HL-60 (cell line): ENCODE data around the gene TESK2.

Source experiments
- DNase-seq, 2 experiments: peaks; one replicate each; pipeline ENCODE4 v3.0.0-alpha.2; 2010 to 2020; ENCODE audit warnings: low read depth in 1 of 2, low spot score in 1 of 2
- H3K27ac ChIP-seq: fragments of 250-450 bp; sonication (Bioruptor Pico); replicated peaks from 2 replicates; pipeline ENCODE4 v1.5.1; 2020; ENCODE audit warnings: mild to moderate bottlenecking, moderate library complexity
- H3K27me3 ChIP-seq: fragments of 250-450 bp; sonication (Bioruptor Pico); 2 replicates; pipeline ENCODE4 v1.5.1; 2021; ENCODE audit warnings: mild to moderate bottlenecking, moderate library complexity; ENCODE audit not compliant: insufficient read depth, poor library complexity, severe bottlenecking
- H3K4me3 ChIP-seq: replicated peaks from 2 replicates; pipeline ENCODE4 v1.5.1; 2011; ENCODE audit warnings: mild to moderate bottlenecking, control low read depth, low read length; ENCODE audit not compliant: insufficient read depth
- GABPA ChIP-seq: IDR thresholded peaks from 2 replicates; pipeline ENCODE4 v1.6.1; 2012; ENCODE audit warnings: low read depth
- POLR2AphosphoS5 ChIP-seq: IDR thresholded peaks from 2 replicates; pipeline ENCODE4 v1.6.1; 2012; ENCODE audit warnings: low read depth
- SPI1 ChIP-seq: IDR thresholded peaks from 2 replicates; pipeline ENCODE4 v1.6.1; 2012; ENCODE audit warnings: low read depth, mild to moderate bottlenecking, borderline replicate concordance
- TF ChIP-seq, protein P1 (sequence below): IDR thresholded peaks from 2 replicates; pipeline ENCODE4 v1.6.1; 2012; ENCODE audit warnings: low read depth; ENCODE audit not compliant: insufficient replicate concordance
- TF ChIP-seq, protein P2 (sequence below): IDR thresholded peaks from one replicate; pipeline ENCODE4 v1.5.1; 2011; ENCODE audit warnings: low read length, control low read depth, inconsistent platforms; ENCODE audit not compliant: insufficient read depth

The TESK2 gene

DNA sequence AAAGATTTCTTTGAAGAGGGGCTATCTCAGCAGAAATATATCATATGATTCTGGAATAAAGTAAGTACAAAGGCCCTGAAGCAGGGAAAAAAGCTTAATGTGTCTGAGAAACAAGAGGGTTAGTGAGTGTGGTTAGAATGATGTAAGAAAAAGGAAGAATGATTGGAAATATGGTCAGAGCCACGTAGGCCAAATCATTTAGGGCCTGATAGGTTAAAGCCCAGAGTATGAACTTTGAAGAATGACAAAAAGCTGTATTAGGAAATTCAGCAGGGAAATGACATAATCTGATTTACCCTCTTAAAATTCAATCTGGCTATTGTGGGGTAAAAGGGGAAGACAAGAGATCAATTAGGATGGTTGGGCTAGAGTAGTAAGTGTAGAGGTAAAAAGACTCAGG is 81.7 kb downstream of the TESK2 start:
- no peak overlapping the region for H3K4me3 ChIP-seq
- DNase-seq, result peak; percentile 10 to 64
- TF ChIP-seq GABPA, result no peak
- TF ChIP-seq POLR2AphosphoS5, result no peak
- no peak for TF ChIP-seq SPI1
- TF ChIP-seq, protein P1, sequence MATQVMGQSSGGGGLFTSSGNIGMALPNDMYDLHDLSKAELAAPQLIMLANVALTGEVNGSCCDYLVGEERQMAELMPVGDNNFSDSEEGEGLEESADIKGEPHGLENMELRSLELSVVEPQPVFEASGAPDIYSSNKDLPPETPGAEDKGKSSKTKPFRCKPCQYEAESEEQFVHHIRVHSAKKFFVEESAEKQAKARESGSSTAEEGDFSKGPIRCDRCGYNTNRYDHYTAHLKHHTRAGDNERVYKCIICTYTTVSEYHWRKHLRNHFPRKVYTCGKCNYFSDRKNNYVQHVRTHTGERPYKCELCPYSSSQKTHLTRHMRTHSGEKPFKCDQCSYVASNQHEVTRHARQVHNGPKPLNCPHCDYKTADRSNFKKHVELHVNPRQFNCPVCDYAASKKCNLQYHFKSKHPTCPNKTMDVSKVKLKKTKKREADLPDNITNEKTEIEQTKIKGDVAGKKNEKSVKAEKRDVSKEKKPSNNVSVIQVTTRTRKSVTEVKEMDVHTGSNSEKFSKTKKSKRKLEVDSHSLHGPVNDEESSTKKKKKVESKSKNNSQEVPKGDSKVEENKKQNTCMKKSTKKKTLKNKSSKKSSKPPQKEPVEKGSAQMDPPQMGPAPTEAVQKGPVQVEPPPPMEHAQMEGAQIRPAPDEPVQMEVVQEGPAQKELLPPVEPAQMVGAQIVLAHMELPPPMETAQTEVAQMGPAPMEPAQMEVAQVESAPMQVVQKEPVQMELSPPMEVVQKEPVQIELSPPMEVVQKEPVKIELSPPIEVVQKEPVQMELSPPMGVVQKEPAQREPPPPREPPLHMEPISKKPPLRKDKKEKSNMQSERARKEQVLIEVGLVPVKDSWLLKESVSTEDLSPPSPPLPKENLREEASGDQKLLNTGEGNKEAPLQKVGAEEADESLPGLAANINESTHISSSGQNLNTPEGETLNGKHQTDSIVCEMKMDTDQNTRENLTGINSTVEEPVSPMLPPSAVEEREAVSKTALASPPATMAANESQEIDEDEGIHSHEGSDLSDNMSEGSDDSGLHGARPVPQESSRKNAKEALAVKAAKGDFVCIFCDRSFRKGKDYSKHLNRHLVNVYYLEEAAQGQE, result no peak
- TF ChIP-seq, protein P2, sequence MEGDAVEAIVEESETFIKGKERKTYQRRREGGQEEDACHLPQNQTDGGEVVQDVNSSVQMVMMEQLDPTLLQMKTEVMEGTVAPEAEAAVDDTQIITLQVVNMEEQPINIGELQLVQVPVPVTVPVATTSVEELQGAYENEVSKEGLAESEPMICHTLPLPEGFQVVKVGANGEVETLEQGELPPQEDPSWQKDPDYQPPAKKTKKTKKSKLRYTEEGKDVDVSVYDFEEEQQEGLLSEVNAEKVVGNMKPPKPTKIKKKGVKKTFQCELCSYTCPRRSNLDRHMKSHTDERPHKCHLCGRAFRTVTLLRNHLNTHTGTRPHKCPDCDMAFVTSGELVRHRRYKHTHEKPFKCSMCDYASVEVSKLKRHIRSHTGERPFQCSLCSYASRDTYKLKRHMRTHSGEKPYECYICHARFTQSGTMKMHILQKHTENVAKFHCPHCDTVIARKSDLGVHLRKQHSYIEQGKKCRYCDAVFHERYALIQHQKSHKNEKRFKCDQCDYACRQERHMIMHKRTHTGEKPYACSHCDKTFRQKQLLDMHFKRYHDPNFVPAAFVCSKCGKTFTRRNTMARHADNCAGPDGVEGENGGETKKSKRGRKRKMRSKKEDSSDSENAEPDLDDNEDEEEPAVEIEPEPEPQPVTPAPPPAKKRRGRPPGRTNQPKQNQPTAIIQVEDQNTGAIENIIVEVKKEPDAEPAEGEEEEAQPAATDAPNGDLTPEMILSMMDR, result no peak
- H3K27me3 ChIP-seq, result no peaks in the 10 kb centered on the region
- H3K27ac ChIP-seq, result no peak overlapping the region

DNA sequence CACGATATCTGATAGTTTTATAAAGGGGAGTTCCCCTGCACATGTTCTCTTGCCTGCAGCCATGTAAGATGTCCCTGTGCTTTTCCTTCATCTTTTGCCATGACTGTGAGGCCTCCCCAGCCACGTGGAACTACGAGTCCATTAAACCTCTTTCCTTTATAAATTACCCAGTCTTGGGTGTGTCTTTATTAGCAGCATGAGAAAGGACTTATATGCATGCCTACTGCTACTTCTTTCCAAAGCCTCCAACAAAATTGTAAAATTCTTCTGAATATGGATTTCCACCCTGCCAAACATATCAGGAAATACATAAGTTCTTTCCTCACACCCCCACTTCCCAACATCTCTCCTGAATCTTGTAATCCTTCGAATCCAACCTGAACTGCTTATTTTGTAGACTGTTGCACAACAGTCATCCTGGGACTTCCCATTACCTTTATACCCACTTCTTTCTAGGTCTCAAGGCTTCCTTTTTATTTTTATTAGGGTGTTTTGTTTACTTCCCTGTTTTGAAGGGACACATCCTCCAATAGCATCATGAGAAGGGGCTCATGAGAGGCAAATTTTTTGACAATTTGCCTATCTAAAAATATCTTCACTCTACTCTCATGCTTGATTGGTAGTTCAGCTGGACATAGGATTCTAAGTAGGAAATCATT is 83.2 kb downstream of the TESK2 start:
- Histone ChIP-seq H3K4me3 (no peak overlapping the region), H3K27me3 (no peaks in the 10 kb centered on the region), H3K27ac (no peak overlapping the region)
- DNase-seq, result no peak
- TF ChIP-seq GABPA, result no peak
- peak; percentile 30; the same call in 1 of the 2 replicates for TF ChIP-seq SPI1

DNA sequence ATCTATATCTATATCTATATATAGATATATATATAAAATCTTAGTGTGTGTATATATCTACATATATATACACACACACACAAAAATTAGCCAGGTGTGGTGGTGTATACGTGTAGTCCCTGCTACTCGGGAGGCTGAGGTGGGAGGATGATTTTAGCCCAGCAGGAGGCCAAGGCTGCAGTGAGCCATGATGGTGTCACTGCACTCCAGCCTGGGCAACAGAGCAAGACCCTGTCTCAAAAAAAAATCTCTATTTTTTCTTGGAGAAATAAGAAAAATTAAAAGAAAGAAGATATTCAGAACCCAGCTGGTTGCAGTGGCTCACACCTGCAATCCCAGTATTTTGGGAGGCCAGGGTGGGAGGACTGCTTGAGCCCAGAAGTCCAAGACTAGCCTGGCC is 85.3 kb downstream of the TESK2 start:
- TF ChIP-seq, protein P1, result no peak
- TF ChIP-seq POLR2AphosphoS5, result no peak
- TF ChIP-seq, protein P2, result no peak
- TF ChIP-seq SPI1, result no peak
- TF ChIP-seq GABPA, result no peak
- H3K27me3 ChIP-seq, result no peaks in the 10 kb centered on the region
- no peak overlapping the region for H3K4me3 ChIP-seq
- no peak overlapping the region for H3K27ac ChIP-seq
- DNase-seq, result no peak

DNA sequence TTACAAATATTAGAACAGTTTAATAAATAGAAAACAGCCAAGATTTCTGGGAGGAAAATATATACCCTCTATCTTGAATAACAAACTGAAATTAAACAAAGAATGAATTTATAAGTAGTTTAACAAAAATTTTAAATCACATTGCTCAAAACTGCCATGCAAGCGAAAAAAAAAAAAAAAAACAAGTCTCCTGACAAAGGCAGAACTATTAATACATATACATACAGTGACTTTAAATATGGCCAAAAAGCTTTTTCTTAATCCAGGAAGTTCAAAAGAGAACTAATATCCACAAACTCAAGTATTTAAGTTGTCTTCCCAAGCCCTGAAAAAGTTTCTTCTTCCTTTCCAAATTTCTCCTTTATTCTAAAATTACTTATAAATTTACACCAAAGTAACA is 87.2 kb downstream of the TESK2 start:
- H3K27ac ChIP-seq, result no peak overlapping the region
- H3K4me3 ChIP-seq, result no peak overlapping the region
- TF ChIP-seq SPI1 (no peak), GABPA (no peak), POLR2AphosphoS5 (no peak)
- TF ChIP-seq, protein P1, result no peak
- TF ChIP-seq, protein P2, result no peak
- no peaks in the 10 kb centered on the region for H3K27me3 ChIP-seq
- DNase-seq, result no peak
